Measurements from ENCODE around the gene APPL2.

The APPL2 gene

GRCh38 chr12:105239304-105239703 lies 3.3 kb upstream of the APPL2 start:
- DNase-seq (ENCODE audit: low read depth) = no peak
- no peak overlapping the region for H3K4me3 ChIP-seq (ENCODE audit: low read depth, low read length)
- no peak for TF ChIP-seq CTCF (IDR thresholded peaks at IDR 0.05; ENCODE audit: insufficient read depth, low read depth, low read length, missing control alignments)

- TF ChIP-seq CTCF (IDR thresholded peaks at IDR 0.05; ENCODE audit: insufficient read depth, low read depth, low read length, missing control alignments) = no peak
- H3K4me3 ChIP-seq (ENCODE audit: low read depth, low read length) = no peak overlapping the region
- DNase-seq (ENCODE audit: low read depth) = no peak
Observed at GRCh38 chr12:105237666-105238065, 1.7 kb upstream of the APPL2 start.

- TF ChIP-seq CTCF (IDR thresholded peaks at IDR 0.05; ENCODE audit: insufficient read depth, low read depth, low read length, missing control alignments) = no peak
- no peak for DNase-seq (ENCODE audit: low read depth)
- peak overlapping the region; percentile 85 for H3K4me3 ChIP-seq (ENCODE audit: low read depth, low read length)
Observed at GRCh38 chr12:105235281-105235731, 668 bp downstream of the APPL2 start.

- no peak for TF ChIP-seq CTCF (IDR thresholded peaks at IDR 0.05; ENCODE audit: insufficient read depth, low read depth, low read length, missing control alignments)
- DNase-seq (ENCODE audit: low read depth) = no peak
- H3K4me3 ChIP-seq (ENCODE audit: low read depth, low read length) = no peak overlapping the region
Observed at GRCh38 chr12:105234197-105234596, 1.8 kb downstream of the APPL2 start.

GRCh38 chr12:105233041-105233905 lies 2.7 kb downstream of the APPL2 start:
- H3K4me3 ChIP-seq (ENCODE audit: low read depth, low read length) = no peak overlapping the region
- no peak for DNase-seq (ENCODE audit: low read depth)
- TF ChIP-seq CTCF (IDR thresholded peaks at IDR 0.05; ENCODE audit: insufficient read depth, low read depth, low read length, missing control alignments) = no peak

GRCh38 chr12:105231396-105231795 lies 4.6 kb downstream of the APPL2 start:
- no peak for TF ChIP-seq CTCF (IDR thresholded peaks at IDR 0.05; ENCODE audit: insufficient read depth, low read depth, low read length, missing control alignments)

GRCh38 chr12:105229371-105229770 lies 6.6 kb downstream of the APPL2 start:
- TF ChIP-seq CTCF (IDR thresholded peaks at IDR 0.05; ENCODE audit: insufficient read depth, low read depth, low read length, missing control alignments) = no peak
- no peak for DNase-seq (ENCODE audit: low read depth)
- no peak overlapping the region for H3K4me3 ChIP-seq (ENCODE audit: low read depth, low read length)

More at GRCh38 chr12:105231396-105231795, 4.6 kb downstream of the APPL2 start:
- no peak overlapping the region for H3K4me3 ChIP-seq (ENCODE audit: low read depth, low read length)
- DNase-seq (ENCODE audit: low read depth) = no peak

Data from GM12865 (cell line).